C4-2B (cell line): Measurements from ENCODE around the gene RPS2.
"Not testable (repeated sequence)": the region's sequence is repeated elsewhere in the genome, so short reads cannot be mapped to it uniquely, and the experiment has no call there.

ENCODE experiments used
- H3K27ac ChIP-seq: fragments of 450-650 bp; 2 replicates; pipeline ENCODE4 v1.5.1; 2017
- CTCF ChIP-seq: fragments of 450-650 bp; conservative IDR thresholded peaks from 2 replicates; pipeline ENCODE4 v1.5.1; 2017; ENCODE audit warnings: mild to moderate bottlenecking
- ZFX ChIP-seq: fragments of 450-650 bp; IDR thresholded peaks from 2 replicates; pipeline ENCODE4 v1.6.1; 2017

RPS2 gene

DNA sequence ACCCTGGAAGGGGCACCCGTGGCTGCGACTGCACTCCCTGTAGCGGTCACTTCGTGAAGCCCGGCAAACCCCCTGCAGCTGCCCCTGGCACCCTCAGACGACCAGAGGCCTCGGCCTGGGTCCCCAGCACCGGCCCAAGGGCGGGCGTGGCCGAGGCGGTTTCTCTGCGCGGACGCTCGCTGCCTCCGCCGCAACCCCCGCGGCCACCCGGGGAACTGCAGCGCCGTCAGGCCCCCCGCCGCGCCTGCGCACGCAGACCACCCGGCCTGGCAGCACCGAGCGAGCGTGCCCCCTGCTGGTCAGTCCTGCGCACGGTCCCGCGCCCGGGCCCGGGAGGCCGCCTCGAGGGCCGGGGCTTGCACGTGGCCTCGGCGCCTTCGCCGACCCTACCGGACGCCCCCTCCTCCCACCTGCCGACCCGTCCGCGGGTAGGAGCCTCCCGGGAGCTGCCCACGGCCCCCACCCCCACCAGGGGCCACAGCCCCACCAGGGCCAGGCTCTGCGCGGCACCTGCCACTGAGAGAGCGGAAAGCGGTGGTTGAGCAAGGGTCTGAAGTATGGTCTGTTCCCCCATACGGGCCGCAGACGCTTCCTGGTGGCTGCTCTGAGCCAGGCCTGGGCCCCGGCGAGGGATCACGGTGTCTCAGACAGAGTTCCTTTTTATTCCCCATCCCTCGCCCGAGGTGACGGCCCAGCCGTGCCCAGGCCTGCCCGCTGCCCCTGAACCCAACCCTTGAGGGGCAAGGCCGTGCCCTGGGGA, 34.9 kb downstream of the RPS2 start:
- peak overlapping the region; percentile 54 for H3K27ac ChIP-seq
- TF ChIP-seq ZFX (peak; percentile 27; the same call in 1 of the 2 replicates), CTCF (peak; percentile 99)

- TF ChIP-seq ZFX (no peak), CTCF (no peak)
- peak overlapping the region; percentile 54 for H3K27ac ChIP-seq
These were observed 35.5 kb downstream of the RPS2 start for GRCh38 chr16:1929105-1929504.

- TF ChIP-seq ZFX: no peak
- TF ChIP-seq CTCF: no peak
- H3K27ac ChIP-seq: no peak overlapping the region
These were observed 38.4 kb downstream of the RPS2 start for GRCh38 chr16:1926271-1926670.

DNA sequence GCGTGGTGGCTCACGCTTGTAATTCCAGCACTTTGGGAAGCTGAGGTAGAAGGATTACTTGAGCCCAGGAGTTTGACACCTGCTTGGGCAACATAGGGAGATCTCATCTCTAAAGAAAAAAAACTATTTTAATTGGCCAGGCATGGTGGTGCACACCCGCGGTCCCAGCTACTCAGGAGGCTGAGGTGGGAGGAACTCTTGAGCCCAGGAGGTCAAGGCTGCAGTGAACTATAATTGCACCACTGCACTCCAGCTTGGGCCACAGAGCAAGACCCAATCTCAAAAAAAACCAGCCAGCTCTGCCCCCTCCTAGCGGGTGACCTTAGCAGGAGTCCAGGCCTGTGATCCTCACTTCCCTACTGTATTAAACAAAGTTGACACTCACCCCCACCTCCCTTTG, 40.5 kb downstream of the RPS2 start:
- no peak overlapping the region for H3K27ac ChIP-seq
- TF ChIP-seq ZFX (no peak), CTCF (no peak)

GRCh38 chr16:1923299-1924034, 41.2 kb downstream of the RPS2 start:
- H3K27ac ChIP-seq: no peak overlapping the region
- TF ChIP-seq ZFX (no peak), CTCF (no peak; the same call in 1 of the 2 replicates)

DNA sequence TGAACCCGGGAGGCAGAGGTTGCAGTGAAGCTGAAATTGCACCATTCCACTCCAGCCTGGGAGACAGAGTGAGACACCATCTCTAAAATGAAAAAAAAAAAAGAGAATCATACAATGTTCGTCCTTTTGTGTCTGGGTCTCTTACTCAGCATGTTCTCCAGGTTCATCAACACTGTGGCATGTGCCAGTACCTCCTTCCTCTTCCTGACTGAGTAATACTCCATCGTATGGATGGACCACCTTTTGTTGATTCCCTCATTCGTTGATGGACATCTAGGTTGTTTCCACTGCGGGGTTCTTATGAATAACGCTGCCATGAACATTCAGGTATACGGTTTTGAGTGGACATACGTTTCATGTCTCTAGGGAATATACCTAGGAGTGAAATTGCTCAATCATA, 42.3 kb downstream of the RPS2 start:
- no peak overlapping the region for H3K27ac ChIP-seq
- TF ChIP-seq CTCF (no peak), ZFX (no peak)

GRCh38 chr16:1920727-1921171, 43.9 kb downstream of the RPS2 start:
- TF ChIP-seq ZFX: no peak
- no peak for TF ChIP-seq CTCF
- H3K27ac ChIP-seq: no peak overlapping the region

DNA sequence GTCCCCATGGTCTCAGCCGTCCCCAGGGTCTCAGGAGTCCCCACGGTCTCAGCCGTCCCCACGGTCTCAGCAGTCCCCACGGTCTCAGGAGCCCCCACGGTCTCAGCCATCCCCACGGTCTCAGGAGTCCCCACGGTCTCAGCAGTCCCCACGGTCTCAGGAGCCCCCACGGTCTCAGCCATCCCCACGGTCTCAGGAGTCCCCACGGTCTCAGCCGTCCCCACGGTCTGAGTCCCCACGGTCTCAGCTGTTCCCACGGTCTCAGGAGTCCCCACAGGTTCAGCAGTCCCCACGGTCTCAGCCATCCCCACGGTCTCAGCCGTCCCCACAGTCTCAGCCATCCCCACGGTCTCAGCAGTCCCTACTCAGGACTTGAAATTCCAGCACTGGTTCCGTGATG, 44.5 kb downstream of the RPS2 start:
- H3K27ac ChIP-seq: not testable (repeated sequence)
